Right forelimb (tissue), 1 donor: ENCODE measurements around the gene OR52H1.

ENCODE experiments used
- DNase-seq: peaks from one replicate; pipeline ENCODE4 v3.0.0-alpha.2; 2018

The OR52H1 gene

GRCh38 chr11:5531053-5531831 lies 17.1 kb downstream of the OR52H1 start:
- no peak for DNase-seq

- no peak for DNase-seq
These were observed 19.8 kb downstream of the OR52H1 start for GRCh38 chr11:5528495-5528894.

GRCh38 chr11:5527716-5528115 lies 20.6 kb downstream of the OR52H1 start:
- no peak for DNase-seq

GRCh38 chr11:5524756-5525155 lies 23.6 kb downstream of the OR52H1 start:
- no peak for DNase-seq

- DNase-seq: no peak
These were observed 26.0 kb downstream of the OR52H1 start for GRCh38 chr11:5522308-5522707.

- no peak for DNase-seq
These were observed 26.8 kb downstream of the OR52H1 start for GRCh38 chr11:5521540-5521939.

- no peak for DNase-seq
These were observed 31.7 kb downstream of the OR52H1 start, which contains the start of gene UBQLNL for GRCh38 chr11:5516599-5516998. Gene UBQLNL (minus strand): TSS chr11:5516699. CDS start chr11:5516441, 258 bp downstream.

- DNase-seq: no peak
These were observed 33.5 kb downstream of the OR52H1 start for GRCh38 chr11:5514841-5515240.

- no peak for DNase-seq
These were observed 38.5 kb downstream of the OR52H1 start, which contains the start of gene UBQLN3 for GRCh38 chr11:5509803-5510202. Gene UBQLN3 (minus strand): TSS chr11:5509957. CDS start chr11:5509558, 399 bp downstream.

GRCh38 chr11:5508605-5509004 lies 39.7 kb downstream of the OR52H1 start:
- no peak for DNase-seq

- no peak for DNase-seq
These were observed 40.4 kb downstream of the OR52H1 start for GRCh38 chr11:5507933-5508305.

- no peak for DNase-seq
These were observed 41.0 kb downstream of the OR52H1 start for GRCh38 chr11:5507177-5507932.

GRCh38 chr11:5505363-5506048 lies 42.8 kb downstream of the OR52H1 start:
- DNase-seq: no peak

- no peak for DNase-seq
These were observed 43.9 kb downstream of the OR52H1 start for GRCh38 chr11:5504403-5504921.

- DNase-seq: no peak
These were observed 47.9 kb downstream of the OR52H1 start for GRCh38 chr11:5500393-5500801.

- no peak for DNase-seq
These were observed 48.7 kb downstream of the OR52H1 start for GRCh38 chr11:5499671-5500070.
